Kidney capillary endothelial cell (primary cell): ENCODE results near the gene CLASRP.

ENCODE experiments used
- DNase-seq: peaks from one replicate; pipeline ENCODE4 v3.0.0-alpha.2; 2018; ENCODE audit warnings: low spot score

CLASRP gene

DNA sequence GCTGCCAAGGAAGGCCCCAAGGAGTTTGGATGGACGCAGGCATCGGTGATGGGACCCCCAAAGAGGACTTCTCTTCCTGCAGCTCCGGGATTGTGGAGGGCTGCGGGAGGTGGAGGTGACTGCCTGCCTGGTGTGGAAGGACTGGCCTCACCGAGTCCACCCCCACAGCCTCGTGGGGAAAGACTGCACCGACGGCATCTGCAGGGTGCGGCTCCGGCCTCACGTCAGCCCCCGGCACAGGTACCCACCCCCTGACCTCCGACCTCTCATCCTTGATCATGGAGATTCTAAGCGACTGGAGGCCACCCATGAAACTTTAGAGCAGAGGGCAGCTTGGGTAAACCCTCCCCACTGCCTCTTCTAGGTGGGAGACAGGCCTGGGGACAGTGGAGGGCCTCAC lies 16.9 kb upstream of the CLASRP start:
- no peak for DNase-seq

DNA sequence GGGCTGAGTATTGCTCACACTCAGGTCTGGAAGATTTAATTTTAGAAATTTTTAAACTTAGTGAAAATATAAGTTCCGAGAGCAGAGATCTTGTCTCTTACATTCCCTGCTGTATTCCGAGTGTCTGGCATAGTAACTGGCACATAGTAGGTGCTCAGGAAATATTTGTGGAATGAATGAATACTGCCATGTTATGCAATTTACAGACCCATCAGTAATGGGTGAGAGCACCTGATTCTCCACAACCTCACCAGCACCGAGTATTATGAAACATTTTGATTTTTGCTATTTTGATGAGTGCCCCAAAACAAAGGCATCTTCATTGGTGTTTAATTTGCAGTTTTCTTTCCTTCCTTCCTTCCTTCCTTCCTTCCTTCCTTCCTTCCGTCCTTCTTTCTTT lies 15.8 kb upstream of the CLASRP start:
- DNase-seq, result no peak

DNA sequence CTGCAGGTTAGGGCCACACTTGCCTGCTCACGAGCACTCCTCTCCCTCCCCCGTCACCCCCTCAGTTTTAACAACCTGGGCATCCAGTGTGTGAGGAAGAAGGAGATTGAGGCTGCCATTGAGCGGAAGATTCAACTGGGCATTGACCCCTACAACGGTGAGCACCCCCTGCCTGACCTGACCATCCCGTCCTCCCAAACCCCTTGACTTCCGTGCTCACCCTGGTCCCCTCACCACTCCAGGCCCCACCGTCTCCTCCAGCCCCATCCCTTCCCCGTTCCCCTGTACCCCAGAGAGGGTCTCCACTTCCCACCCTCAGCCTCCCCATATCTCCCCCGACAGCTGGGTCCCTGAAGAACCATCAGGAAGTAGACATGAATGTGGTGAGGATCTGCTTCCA lies 13.6 kb upstream of the CLASRP start:
- DNase-seq, result no peak

DNA sequence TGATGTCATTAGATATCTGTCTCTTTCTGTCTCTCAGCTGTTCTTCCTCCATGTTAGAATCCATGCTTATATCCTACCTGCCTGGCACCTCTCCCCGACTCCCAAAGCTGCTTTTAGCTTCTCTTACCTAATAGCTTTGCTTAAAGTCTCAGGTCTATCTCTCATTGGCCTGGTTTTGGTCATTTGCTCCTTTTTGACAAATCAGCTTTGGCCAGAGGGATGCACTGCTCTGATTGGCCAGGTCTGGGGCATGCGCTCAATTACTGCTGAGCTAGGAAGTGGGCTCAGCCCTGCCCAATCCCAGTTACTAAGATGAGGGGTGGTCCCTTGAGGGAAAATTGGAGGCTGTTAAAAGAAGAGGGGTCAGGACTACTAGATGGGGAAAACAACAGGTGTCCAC lies 11.5 kb upstream of the CLASRP start:
- DNase-seq, result no peak

DNA sequence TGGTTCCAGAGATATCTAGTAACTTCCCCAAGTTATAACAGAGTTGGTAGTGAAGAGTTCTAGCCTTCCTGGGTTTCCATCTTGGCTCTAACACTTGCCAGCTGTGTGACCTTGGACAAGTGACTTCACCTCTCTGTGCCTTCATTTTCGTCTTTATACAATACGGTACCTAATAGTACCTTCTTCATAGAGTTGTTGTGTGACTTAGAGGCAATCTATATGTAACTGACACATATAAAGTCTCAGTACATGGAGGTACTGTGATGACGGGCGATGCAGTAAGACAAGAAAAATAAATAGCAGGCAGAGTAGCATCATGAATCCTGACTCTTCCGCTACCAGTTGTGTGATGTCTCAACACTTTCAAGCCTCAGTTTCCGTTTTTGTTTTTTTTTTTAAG lies 8.0 kb upstream of the CLASRP start:
- no peak for DNase-seq

DNA sequence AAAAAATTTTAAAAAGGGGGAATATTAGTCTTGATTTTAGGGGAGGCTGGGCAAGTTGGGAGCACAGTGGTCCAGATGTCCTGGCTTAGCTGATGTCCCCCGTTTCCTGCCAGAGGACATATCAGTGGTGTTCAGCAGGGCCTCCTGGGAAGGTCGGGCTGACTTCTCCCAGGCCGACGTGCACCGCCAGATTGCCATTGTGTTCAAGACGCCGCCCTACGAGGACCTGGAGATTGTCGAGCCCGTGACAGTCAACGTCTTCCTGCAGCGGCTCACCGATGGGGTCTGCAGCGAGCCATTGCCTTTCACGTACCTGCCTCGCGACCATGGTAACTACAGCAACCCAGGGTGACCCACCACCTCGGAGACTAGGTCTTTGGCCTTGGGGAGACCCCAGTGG lies 6.4 kb upstream of the CLASRP start:
- no peak for DNase-seq

DNA sequence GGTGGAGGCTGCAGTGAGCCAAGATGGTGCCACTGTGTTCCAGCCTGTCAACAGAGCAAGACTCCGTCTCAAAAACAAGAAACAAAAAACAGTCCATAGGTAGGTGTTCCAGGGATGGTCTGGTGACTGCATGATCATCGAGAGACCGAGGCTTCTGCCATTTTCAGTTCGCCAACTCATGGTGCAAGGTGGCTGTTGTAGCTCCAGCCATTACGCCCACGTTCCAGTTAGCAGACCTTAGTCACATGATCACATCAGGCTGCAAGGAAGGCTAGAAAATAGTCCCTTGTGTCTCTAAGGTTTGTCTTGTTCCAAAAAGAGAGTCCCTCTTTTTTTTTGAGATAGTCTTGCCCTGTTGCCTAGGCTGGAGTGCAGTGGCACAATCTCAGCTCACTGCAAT lies 3.1 kb upstream of the CLASRP start:
- no peak for DNase-seq

DNA sequence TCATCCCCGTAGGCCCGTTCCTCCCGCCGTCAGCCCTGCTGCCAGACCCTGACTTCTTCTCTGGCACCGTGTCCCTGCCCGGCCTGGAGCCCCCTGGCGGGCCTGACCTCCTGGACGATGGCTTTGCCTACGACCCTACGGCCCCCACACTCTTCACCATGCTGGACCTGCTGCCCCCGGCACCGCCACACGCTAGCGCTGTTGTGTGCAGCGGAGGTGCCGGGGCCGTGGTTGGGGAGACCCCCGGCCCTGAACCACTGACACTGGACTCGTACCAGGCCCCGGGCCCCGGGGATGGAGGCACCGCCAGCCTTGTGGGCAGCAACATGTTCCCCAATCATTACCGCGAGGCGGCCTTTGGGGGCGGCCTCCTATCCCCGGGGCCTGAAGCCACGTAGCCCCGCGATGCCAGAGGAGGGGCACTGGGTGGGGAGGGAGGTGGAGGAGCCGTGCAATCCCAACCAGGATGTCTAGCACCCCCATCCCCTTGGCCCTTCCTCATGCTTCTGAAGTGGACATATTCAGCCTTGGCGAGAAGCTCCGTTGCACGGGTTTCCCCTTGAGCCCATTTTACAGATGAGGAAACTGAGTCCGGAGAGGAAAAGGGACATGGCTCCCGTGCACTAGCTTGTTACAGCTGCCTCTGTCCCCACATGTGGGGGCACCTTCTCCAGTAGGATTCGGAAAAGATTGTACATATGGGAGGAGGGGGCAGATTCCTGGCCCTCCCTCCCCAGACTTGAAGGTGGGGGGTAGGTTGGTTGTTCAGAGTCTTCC lies 1.3 kb upstream of the CLASRP start:
- no peak for DNase-seq

DNA sequence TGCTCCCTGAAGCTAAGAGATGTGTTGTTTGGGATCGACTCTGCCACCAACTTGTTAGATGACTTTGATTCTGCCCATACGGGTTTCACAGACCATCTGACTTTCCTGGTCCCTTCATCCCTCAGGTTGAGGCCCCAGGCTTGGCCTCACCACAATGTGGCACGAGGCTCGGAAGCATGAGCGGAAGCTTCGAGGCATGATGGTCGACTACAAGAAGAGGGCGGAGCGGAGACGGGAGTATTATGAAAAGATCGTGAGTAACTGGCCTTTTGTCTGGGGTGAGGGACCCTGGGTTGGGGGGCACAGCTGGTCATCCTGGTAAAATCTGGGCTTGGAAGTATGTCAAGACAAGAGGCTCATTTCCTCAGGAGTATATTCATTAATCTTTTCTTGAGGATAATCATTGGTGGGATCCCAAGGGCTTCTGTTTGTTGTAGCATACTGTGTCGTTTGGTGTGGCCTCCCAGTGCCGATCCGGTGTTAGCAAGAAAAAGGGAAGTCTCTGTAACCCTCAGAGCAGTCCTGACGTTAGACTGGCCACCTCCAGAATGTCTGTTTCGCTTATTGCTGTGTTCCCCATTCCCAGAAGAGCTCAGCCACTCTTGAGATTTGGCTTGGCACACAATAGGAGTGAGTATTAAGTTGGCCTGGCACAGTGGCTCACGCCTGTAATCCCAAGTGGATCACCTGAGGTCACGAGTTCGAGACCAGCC lies 1.4 kb downstream of the CLASRP start:
- no peak for DNase-seq

DNA sequence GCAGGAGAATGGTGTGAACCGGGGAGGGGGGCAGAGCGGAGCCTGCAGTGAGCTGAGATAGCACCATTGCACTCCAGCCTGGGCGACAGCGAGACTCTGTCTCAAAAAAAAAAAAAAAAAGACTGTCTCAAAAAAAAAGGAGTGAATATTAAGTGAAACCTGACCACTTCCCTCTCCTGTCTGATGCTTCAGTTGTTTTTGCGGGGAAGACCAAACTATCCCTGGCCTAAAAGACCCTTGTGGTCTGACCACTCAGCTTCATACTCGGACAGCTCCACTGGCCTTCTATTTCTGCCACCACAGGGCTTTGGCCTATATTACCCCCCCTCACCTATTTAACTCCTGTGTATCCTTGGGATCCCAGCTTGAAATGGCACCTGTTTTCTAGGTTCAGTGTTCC lies 2.3 kb downstream of the CLASRP start:
- DNase-seq, result no peak

DNA sequence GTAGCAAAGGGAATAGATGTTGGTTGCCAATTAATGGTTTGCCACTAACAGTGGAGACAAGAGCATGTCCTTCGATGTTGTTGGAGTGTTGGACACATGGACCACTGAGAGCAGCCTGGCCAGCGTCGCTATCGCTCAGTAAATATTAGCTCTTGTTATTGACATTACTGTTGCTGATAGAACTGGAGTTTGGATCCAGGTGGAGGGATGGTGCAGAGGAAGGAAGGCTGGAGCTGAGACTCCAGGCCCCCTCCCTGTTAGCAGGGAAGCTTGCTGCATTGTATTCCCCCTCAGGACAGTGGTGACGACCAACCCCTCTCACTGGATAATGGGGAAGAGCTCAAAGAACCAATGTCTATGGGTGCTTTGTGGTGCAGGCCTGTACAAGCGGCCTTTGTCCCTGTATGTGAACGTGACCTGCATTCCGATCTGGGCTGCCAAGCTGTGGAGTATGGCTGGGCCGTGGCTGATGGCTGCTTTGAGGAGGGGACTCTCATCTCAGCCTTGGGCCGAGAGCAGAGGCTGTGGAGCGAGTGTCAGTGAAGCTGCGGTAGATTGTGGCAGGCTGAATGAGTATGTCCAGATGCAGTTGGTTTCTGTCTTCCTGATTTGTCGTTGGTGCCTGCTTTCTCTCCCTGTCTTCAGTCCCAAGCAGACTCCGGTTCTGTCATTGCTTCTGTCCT lies 7.0 kb downstream of the CLASRP start:
- no peak for DNase-seq

DNA sequence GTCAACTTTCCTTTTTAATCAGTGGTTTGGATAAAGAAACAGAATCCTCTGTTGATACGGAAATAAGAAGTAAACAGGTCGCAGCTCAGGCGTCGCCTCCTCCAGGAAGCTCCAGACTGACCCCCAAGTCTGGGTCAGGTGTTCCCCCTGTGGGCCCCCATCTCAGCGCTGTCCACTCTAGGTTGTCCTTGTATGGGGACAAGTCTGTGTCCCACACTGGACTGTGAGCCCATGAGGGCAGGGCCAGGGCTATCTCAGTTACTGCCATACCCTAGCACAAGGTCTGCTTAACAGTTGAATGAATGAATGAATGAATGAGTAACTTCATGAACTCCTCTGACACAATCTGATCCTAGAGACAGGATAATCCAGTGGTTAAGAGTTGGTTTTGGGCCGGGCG lies 7.5 kb downstream of the CLASRP start:
- no peak for DNase-seq

DNA sequence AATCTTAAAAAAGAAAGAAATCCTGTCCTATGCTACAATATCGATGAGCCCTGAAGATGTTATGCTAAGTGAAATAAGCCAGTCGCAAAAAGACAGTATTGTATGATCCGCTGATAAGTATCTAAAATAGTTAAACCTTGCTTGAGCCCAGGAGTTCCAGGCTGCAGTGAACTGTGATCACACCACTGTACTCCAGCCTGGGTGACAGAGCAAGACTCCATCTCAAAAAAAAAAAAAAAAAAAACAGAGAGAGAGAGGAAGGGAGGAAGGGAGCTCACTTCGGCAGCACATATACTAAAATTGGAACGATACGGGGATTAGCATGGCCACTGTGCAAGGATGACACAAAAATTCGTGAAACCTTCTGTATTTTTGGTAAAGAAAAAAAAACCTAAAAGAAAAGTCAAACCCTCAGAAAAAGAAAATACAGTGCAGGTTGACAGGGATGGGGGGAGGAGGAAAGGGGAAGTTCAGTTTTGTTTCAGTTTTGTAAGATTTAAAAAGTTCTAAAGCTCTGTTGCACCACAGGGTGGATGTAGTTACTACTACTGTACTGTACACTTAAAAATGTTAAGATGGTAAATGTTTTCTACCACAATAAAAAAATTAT lies 8.4 kb downstream of the CLASRP start:
- no peak for DNase-seq

DNA sequence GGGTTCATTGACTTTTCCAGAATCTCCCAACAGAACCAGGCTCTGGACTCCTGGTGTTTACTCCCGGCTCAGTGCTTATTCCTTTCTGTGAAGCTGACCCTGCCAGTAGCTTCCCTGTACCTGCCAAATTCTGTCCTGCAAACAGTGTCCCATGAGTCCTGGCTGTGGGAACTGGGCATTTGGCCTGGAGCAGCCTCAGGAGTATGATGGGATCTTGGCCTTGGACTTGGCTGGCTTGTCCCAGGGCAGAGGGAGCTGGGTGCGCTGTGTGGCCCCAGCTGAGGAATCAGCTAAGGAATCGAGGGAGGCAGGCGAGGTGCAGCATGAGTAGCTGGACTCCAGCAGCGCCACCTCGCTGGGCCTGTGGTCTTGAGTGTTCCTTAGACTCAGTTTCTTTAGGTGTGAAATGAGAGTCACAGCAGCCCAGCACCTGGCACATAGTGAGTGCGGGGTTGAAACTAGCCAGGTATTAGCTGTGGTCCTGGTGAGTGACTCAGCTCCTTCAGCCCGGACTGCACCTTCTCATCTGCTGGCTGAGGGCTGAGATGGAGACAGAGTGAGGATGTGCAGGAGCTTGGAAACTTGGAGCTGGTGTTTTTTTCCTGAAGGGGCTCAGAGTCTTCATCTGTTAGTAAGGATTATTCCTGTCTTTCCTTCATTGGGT lies 10.4 kb downstream of the CLASRP start:
- no peak for DNase-seq

DNA sequence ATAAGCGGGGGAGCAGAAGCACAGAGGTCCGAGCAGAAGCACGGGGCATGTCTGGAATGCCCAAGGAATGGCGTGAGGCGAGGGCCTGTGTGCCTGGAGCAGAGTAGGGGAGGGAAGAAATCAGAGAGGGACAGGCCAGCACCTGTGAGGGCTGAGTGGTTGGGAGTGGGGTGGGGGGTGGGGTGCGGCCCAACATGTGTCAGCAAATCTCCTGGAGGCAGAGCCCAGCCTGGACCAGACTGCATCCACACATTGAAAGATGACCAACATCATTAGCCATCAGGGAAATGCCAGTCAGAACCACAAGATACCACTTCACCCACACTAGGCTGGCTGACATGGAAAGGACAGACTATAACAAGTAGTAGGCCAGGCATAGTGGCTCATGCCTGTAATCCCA lies 11.2 kb downstream of the CLASRP start:
- DNase-seq, result no peak

DNA sequence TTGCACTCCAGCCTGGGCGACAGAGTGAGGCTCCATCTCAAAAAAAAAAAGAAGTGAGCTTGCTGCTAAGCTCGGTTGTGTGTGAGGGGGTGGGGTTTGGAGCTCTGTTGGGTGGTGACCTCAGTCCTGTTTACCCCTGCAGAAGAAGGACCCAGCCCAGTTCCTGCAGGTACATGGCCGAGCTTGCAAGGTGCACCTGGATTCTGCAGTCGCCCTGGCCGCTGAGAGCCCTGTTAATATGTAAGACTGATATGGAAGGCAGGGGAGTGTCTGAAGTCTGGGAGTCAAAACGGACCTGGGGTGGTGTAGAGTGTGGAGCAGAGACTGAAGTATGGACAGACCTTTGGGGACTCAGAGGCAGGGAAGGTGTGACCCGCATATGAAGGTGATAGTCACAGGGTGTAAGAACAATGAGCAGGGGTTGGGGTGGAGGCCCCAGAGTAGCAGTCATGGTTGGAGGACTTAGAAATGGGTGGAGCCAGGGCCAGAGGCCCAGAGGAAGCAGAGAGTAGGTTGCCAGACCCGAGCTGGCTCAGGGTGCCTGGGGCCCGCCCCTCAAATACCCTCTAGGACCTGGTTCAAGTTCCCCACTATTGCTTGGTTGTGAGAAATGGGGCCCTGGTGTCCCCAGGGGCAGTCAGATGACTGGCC lies 13.2 kb downstream of the CLASRP start:
- no peak for DNase-seq

DNA sequence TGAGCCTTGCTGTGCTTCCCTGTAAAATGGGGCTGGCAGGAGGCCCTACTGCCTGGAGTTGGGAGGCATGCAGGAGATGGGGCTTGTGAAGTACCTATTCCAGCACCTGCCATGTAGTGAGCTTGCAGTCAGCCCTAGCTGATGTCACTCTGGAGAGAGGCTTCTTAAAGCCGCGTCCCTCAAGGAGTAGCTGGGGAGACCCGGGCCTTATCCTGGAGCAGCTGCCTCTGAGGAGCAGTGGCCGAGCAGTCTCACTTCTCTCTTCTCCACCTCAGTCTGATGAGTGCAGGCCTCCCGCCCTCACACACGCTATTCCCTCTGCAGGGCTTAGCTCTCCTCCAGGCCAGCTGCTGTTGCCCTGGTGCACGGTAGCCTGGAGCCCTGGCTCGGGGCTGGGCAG lies 18.0 kb downstream of the CLASRP start:
- DNase-seq, result no peak

DNA sequence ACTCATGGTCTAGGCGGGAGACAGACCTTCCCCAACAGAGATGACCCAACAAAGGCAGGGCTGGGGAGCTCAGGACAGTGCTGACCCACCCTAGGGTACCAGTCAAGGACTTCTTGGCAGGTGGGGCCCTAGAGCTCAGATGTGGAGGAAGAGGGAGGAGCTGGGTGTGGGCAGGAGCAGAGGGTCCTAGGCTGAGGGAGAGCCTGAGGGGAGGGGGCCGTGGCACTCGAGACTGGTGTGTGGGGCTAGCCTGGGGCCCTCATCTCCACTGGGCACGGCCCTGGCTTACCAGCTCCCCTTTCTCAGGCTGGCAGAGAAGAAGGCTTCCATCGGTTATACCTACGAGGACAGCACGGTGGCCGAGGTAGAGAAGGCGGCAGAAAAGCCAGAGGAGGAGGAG lies 18.6 kb downstream of the CLASRP start:
- DNase-seq, result no peak

DNA sequence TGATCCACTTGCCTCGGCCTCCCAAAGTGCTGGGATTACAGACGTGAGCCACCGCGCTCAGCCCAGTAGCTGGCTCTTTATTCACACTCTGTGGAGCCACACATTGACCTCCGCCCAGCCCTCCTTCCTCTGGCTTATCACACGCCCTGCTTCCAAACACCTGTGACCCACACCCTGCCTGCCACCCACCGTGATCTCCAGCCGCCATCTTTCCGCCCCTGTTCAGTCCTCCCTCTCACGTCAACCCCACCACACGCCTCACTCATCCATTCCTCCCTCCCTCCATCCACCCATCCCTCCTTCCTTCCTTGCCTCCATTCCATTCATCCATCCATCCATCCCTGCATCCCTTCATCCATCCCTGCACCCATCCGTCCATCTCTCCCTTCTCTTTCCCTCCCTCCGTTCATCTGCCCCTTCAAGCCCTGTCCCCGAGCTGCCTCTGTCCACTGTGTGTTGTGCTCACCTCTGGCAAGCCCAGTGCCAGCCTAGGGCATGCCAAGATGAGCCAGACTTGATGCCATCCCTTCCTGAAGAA lies 19.8 kb downstream of the CLASRP start:
- no peak for DNase-seq

DNA sequence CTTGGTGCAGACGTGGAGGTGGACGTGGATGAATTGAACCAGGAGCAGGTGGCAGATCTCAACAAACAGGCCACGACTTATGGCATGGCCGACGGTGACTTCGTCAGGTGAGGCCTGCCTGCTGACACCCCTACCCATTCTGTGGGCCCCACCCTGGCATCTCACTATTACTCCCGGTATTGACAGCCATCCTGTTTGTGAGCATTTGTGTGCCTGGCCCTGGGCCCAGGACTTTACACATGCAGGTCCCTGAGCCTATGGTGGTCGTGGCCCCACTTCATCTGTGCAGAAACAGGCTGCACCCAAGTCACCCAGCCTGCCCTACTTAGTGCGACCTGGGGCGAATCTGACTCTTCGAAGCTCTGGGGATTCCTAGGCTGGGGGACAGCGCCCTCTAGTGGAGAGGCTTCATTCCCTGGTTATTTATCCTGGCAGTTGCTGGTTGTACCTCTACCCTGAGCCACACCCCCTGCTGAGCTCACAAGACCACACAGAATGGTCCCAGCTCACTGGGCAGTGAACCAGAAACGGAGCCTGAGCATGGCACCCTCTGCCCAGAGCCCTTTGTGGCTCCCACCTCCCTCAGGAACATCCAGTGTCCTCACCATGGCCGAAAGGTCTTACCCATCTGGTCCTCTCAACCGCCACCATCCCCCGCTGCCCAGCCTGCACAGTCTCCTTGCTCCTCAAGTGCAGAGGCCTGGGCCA lies 20.6 kb downstream of the CLASRP start:
- peak; percentile 66 for DNase-seq

DNA sequence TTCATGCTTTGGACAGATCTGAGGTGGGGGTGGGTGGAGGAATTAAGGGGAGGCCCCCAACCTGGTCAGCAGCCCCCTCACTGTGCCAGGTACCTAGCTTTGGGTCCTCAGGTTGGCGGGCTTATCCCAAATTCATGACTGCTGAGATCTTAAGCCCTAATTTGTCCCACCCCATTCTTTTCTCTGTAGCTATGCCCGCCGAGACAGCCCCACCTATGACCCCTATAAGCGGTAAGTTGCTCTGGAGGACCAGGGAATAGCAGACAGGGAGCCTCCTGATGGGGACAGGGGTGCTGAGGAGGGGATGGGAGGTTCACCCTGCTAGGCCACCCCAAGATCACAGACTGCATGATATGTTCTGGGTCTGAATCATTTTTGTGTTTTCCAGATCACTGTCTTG lies 23.1 kb downstream of the CLASRP start:
- DNase-seq, result no peak
